DOHH2 (cell line): Measurements from ENCODE around the gene NUDC.

Experiments used
- CTCF ChIP-seq: fragments of 200-600 bp; sonication (generic); IDR thresholded peaks from one replicate; pipeline ENCODE4 v1.5.1; 2014; ENCODE audit warnings: antibody characterized with exemption, mild to moderate bottlenecking, low read depth, low read length; ENCODE audit not compliant: poor library complexity, severe bottlenecking
- EZH2phosphoT487 ChIP-seq: fragments of 200-600 bp; sonication (generic); IDR thresholded peaks from 2 replicates; pipeline ENCODE4 v1.6.1; 2017; ENCODE audit warnings: borderline replicate concordance, mild to moderate bottlenecking, antibody characterized with exemption, low read length, moderate library complexity, mixed read lengths

GRCh38 chr1:26991310-26992116, 70.0 kb downstream of the NUDC start:
- TF ChIP-seq CTCF: no peak
- TF ChIP-seq EZH2phosphoT487: no peak; the same call in 1 of the 2 replicates
